Osteoblast (primary cell): ENCODE results near the gene GIPC1. TPM values are rescaled to one million over a fixed set of nuclear protein-coding genes. Genes with fewer than 3 reads are reported as not detected.

Source experiments
- DNase-seq: peaks from one replicate; pipeline ENCODE4 v3.0.0; 2011; ENCODE audit warnings: low spot score, mixed read lengths; ENCODE audit not compliant: insufficient read length; ENCODE audit errors: missing footprints
- H2AFZ ChIP-seq: 2 replicates; pipeline ENCODE4 v1.6.0; 2011; ENCODE audit warnings: mild to moderate bottlenecking, low read length
- H3K27ac ChIP-seq: 2 replicates; pipeline ENCODE4 v1.5.1; 2011; ENCODE audit warnings: mild to moderate bottlenecking, low read depth, low read length, moderate library complexity
- H3K27me3 ChIP-seq: 2 replicates; pipeline ENCODE4 v1.6.0; 2012; ENCODE audit warnings: mild to moderate bottlenecking, control low read depth, inconsistent platforms, low read length, moderate library complexity; ENCODE audit not compliant: insufficient read depth
- H3K36me3 ChIP-seq: 2 replicates; pipeline ENCODE4 v1.5.1; 2011; ENCODE audit warnings: mild to moderate bottlenecking, low read length, control low read depth, moderate library complexity; ENCODE audit not compliant: insufficient read depth
- H3K4me1 ChIP-seq: 2 replicates; pipeline ENCODE4 v1.5.1; 2011; ENCODE audit warnings: mild to moderate bottlenecking, low read length, control low read depth, moderate library complexity; ENCODE audit not compliant: insufficient read depth
- H3K4me2 ChIP-seq: 2 replicates; pipeline ENCODE4 v1.6.0; 2011; ENCODE audit warnings: mild to moderate bottlenecking, low read length; ENCODE audit not compliant: insufficient read depth
- H3K4me3 ChIP-seq: fragments of 200-600 bp; sonication (generic); 3 replicates; pipeline ENCODE4 v1.5.1; 2012; ENCODE audit warnings: mild to moderate bottlenecking, low read length, inconsistent platforms; ENCODE audit not compliant: insufficient read depth
- H3K79me2 ChIP-seq: 2 replicates; pipeline ENCODE4 v1.6.0; 2012; ENCODE audit warnings: mild to moderate bottlenecking, low read length, control low read depth, inconsistent platforms; ENCODE audit not compliant: insufficient read depth
- H3K9me3 ChIP-seq: 2 replicates; pipeline ENCODE4 v1.5.1; 2011; ENCODE audit warnings: low read depth, low read length, control low read depth
- H4K20me1 ChIP-seq: 2 replicates; pipeline ENCODE4 v1.6.0; 2012; ENCODE audit warnings: mild to moderate bottlenecking, low read length, control low read depth; ENCODE audit not compliant: insufficient read depth
- total RNA-seq: library from RNA; depleted of rRNA; stranded (reverse); fragments of >200 nt; gene quantifications from 2 replicates; pipeline ENCODE4 v1.2.3, GENCODE V29; 2012
- TF ChIP-seq, protein P1 (sequence below): IDR thresholded peaks from 2 replicates; pipeline ENCODE4 v1.5.1; 2011; ENCODE audit warnings: mild to moderate bottlenecking, low read depth, low read length, moderate library complexity; ENCODE audit errors: extremely low read depth

The GIPC1 gene
- total RNA-seq, 1 donor, result 115 TPM

GRCh38 chr19:14443632-14444216 lies 52.2 kb downstream of the GIPC1 start:
- H3K79me2 ChIP-seq, result peaks cover 27% of the 10 kb centered on the region
- peaks cover 42% of the 10 kb centered on the region for H3K36me3 ChIP-seq
- TF ChIP-seq, protein P1, sequence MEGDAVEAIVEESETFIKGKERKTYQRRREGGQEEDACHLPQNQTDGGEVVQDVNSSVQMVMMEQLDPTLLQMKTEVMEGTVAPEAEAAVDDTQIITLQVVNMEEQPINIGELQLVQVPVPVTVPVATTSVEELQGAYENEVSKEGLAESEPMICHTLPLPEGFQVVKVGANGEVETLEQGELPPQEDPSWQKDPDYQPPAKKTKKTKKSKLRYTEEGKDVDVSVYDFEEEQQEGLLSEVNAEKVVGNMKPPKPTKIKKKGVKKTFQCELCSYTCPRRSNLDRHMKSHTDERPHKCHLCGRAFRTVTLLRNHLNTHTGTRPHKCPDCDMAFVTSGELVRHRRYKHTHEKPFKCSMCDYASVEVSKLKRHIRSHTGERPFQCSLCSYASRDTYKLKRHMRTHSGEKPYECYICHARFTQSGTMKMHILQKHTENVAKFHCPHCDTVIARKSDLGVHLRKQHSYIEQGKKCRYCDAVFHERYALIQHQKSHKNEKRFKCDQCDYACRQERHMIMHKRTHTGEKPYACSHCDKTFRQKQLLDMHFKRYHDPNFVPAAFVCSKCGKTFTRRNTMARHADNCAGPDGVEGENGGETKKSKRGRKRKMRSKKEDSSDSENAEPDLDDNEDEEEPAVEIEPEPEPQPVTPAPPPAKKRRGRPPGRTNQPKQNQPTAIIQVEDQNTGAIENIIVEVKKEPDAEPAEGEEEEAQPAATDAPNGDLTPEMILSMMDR, result no peak
- H3K4me2 ChIP-seq, result no peak overlapping the region
- no peak overlapping the region for H2AFZ ChIP-seq
- peak; percentile 63 for DNase-seq
- peaks cover 13% of the 10 kb centered on the region for H4K20me1 ChIP-seq
- H3K27me3 ChIP-seq, result no peaks in the 10 kb centered on the region
- no peak overlapping the region for H3K4me3 ChIP-seq
- no peaks in the 10 kb centered on the region for H3K4me1 ChIP-seq
- no peak overlapping the region for H3K27ac ChIP-seq
- no peaks in the 10 kb centered on the region for H3K9me3 ChIP-seq

DNA sequence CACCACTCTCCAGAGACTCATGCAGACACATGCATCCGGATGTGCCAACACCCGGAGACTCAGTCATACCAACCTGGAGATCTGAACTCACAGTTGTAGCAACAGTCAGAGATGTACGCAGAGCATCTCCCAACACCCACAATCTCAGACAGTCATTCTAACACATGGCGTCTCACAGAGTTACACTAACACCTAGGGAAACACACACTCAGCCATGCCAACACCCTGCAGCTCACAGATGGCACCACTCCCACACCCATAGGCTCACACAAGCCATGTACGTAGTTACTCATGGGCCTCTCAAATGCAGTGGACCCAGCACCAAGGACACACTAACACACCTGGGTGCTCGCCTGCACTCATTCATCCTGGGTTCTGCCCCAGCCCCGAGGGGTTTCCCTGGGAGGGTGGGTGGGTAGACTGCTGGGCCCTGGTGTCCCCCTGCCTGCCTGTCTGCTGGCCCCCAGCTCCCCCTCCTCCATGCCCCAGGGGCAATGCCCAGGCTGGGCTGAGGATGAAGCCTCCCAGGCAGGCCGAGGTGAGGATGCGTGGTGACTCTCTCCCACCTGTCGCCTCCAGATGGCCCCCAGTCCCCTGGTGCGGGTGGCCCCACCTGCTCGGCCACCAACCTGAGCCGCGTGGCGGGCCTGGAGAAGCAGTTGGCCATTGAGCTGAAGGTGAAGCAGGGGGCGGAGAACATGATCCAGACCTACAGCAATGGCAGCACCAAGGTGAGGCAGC lies 52.9 kb downstream of the GIPC1 start:
- no peaks in the 10 kb centered on the region for H3K4me1 ChIP-seq
- H3K4me2 ChIP-seq, result no peak overlapping the region
- H3K27ac ChIP-seq, result no peak overlapping the region
- peaks cover 38% of the 10 kb centered on the region for H3K36me3 ChIP-seq
- H3K27me3 ChIP-seq, result no peaks in the 10 kb centered on the region
- H2AFZ ChIP-seq, result no peak overlapping the region
- TF ChIP-seq, protein P1, result no peak
- H3K79me2 ChIP-seq, result peaks cover 33% of the 10 kb centered on the region
- no peak for DNase-seq
- H3K4me3 ChIP-seq, result no peak overlapping the region
- H3K9me3 ChIP-seq, result no peaks in the 10 kb centered on the region
- peaks cover 13% of the 10 kb centered on the region for H4K20me1 ChIP-seq

GRCh38 chr19:14441041-14441938 lies 54.6 kb downstream of the GIPC1 start:
- Histone ChIP-seq H3K4me3 (no peak overlapping the region), H3K4me2 (no peak overlapping the region), H4K20me1 (peaks cover 19% of the 10 kb centered on the region), H2AFZ (no peak overlapping the region), H3K36me3 (peaks cover 27% of the 10 kb centered on the region), H3K9me3 (no peaks in the 10 kb centered on the region), H3K27me3 (no peaks in the 10 kb centered on the region), H3K27ac (no peak overlapping the region), H3K79me2 (peaks cover 48% of the 10 kb centered on the region), H3K4me1 (no peaks in the 10 kb centered on the region)
- TF ChIP-seq, protein P1, result no peak
- DNase-seq, result peak; percentile 71
